K562 (cell line): ENCODE measurements around the gene PCBD1. TPM values are rescaled to one million over a fixed set of nuclear protein-coding genes. Genes with fewer than 3 reads are reported as not detected.

Source experiments
- ATAC-seq: fragments of 200-7000 bp; cut with Tn5 transposase; 3 replicates; pipeline ENCODE4 v1.9.1; 2020; ENCODE audit warnings: moderate library complexity
- BruUV-seq: library from RNA; stranded (reverse); fragments of 400-500 nt; replicated peaks from 2 replicates; lab custom pipeline; 2021; lab: Mats Ljungman, UMichigan
- CTCF ChIA-PET: fragments of 300-600 bp; formaldehyde crosslinking; extraction: SDS; loops from one replicate; lab custom pipeline; 2021; ENCODE audit warnings: low intra/inter-chr PET ratio; lab: Yijun Ruan, JAX
- POLR2A ChIA-PET: fragments of 300-600, 350-650 bp; sonication (Branson Sonifier 250); formaldehyde crosslinking; extraction: SDS; loops from one replicate; lab custom pipeline; 2021; ENCODE audit warnings: antibody characterized with exemption, inconsistent platforms; lab: Yijun Ruan, JAX
- DNase-seq, 4 experiments: peaks; one replicate each; pipeline versions ENCODE4 v3.0.0 to v3.0.0-alpha.2; 2011 to 2018; ENCODE audit warnings: low spot score in 3 of 4, mixed read lengths in 3 of 4; ENCODE audit errors: extremely low read depth in 1 of 4
- FAIRE-seq: peaks from 2 replicates; lab custom pipeline; 2011; peaks lifted over from hg19 to GRCh38; lab: Jason Lieb, UNC
- H2AFZ ChIP-seq: 2 replicates; pipeline ENCODE4 v1.6.0; 2011; ENCODE audit warnings: low read depth, low read length, control low read depth, inconsistent platforms
- H3K27ac ChIP-seq: fragments of 200-600 bp; 3 replicates; pipeline ENCODE4 v1.8.0; 2011; ENCODE audit warnings: low read depth, mild to moderate bottlenecking, control low read depth, inconsistent platforms, low read length, moderate library complexity, mixed read lengths; ENCODE audit errors: extremely low read depth
- H3K27me3 ChIP-seq, 2 experiments: fragments of 300-600 bp in 1 of 2; 2 replicates in 1 of 2; 3 replicates in 1 of 2; pipeline versions ENCODE4 v1.6.0 to v1.8.0; 2011; ENCODE audit warnings: inconsistent platforms in 2 of 2, low read length in 2 of 2, mild to moderate bottlenecking in 1 of 2, mixed read lengths in 1 of 2, moderate library complexity in 1 of 2; ENCODE audit not compliant: control insufficient read depth in 2 of 2, insufficient read depth in 2 of 2
- H3K36me3 ChIP-seq: fragments of 300-600 bp; 3 replicates; pipeline ENCODE4 v1.8.0; 2011; ENCODE audit warnings: mild to moderate bottlenecking, low read length, inconsistent platforms; ENCODE audit not compliant: control insufficient read depth, insufficient read depth
- H3K4me1 ChIP-seq, 2 experiments: fragments of 200-600 bp in 1 of 2; replicated peaks in 1 of 2; 2 replicates in 1 of 2; 3 replicates in 1 of 2; pipeline versions ENCODE4 v1.5.1 to v1.8.0; 2011; ENCODE audit warnings: inconsistent platforms in 2 of 2, low read length in 2 of 2, mild to moderate bottlenecking in 1 of 2, mixed read lengths in 1 of 2, moderate library complexity in 1 of 2; ENCODE audit not compliant: control insufficient read depth in 2 of 2, insufficient read depth in 2 of 2
- H3K4me2 ChIP-seq: 2 replicates; pipeline ENCODE4 v1.6.1; 2011; ENCODE audit warnings: low read length, control low read depth, inconsistent platforms, mixed read lengths; ENCODE audit not compliant: insufficient read depth
- H3K4me3 ChIP-seq: fragments of 200-600 bp; sonication (generic), shearing (Covaris generic); 2 replicates; pipeline ENCODE4 v1.5.1; 2016; ENCODE audit warnings: control low read depth, inconsistent platforms
- H3K79me2 ChIP-seq: fragments of 200-600 bp; 3 replicates; pipeline ENCODE4 v1.8.0; 2011; ENCODE audit warnings: low read length, inconsistent platforms; ENCODE audit not compliant: control insufficient read depth, insufficient read depth
- H3K9ac ChIP-seq, 2 experiments: 2 replicates each; pipeline versions ENCODE4 v1.6.0 to v1.6.1; 2011; ENCODE audit warnings: low read depth in 2 of 2, low read length in 2 of 2, control low read depth in 1 of 2, inconsistent platforms in 1 of 2, mild to moderate bottlenecking in 1 of 2, mixed read lengths in 1 of 2; ENCODE audit not compliant: insufficient read depth in 1 of 2
- H3K9me1 ChIP-seq: one replicate; pipeline ENCODE4 v1.6.0; 2011; ENCODE audit warnings: inconsistent platforms, mild to moderate bottlenecking, low read length, moderate library complexity; ENCODE audit not compliant: control insufficient read depth, insufficient read depth
- H3K9me3 ChIP-seq: replicated peaks from 2 replicates; pipeline ENCODE4 v1.5.1; 2011; ENCODE audit warnings: low read depth, low read length, inconsistent platforms; ENCODE audit not compliant: control insufficient read depth, insufficient read depth
- H4K20me1 ChIP-seq: replicated peaks from 2 replicates; pipeline ENCODE4 v1.6.1; 2011; ENCODE audit warnings: low read length, inconsistent platforms, mixed read lengths; ENCODE audit not compliant: control insufficient read depth, insufficient read depth
- ARNT ChIP-seq, 2 experiments: fragments of 450-650 bp; IDR thresholded peaks; 2 replicates each; pipeline ENCODE4 v1.6.1; 2016; ENCODE audit warnings: mild to moderate bottlenecking in 1 of 2
- CEBPB ChIP-seq: fragments of 450-650 bp; IDR thresholded peaks from 2 replicates; pipeline ENCODE4 v1.6.1; 2016; ENCODE audit warnings: missing genetic modification characterization, missing compliant biosample characterization
- E2F8 ChIP-seq: fragments of 450-650 bp; IDR thresholded peaks from 2 replicates; pipeline ENCODE4 v1.7.1; 2018; ENCODE audit warnings: mild to moderate bottlenecking, low read depth; ENCODE audit not compliant: partially characterized antibody
- EHMT2 ChIP-seq: fragments of 450-650 bp; IDR thresholded peaks from 2 replicates; pipeline ENCODE4 v1.6.1; 2018; ENCODE audit warnings: antibody characterized with exemption
- GATAD2A ChIP-seq: fragments of 450-650 bp; IDR thresholded peaks from 2 replicates; pipeline ENCODE4 v1.6.1; 2017
- ILF3 ChIP-seq: fragments of 450-650 bp; IDR thresholded peaks from 2 replicates; pipeline ENCODE4 v1.6.1; 2018; ENCODE audit warnings: antibody characterized with exemption, mild to moderate bottlenecking, moderate library complexity, borderline replicate concordance
- LEF1 ChIP-seq: fragments of 450-650 bp; IDR thresholded peaks from 2 replicates; pipeline ENCODE4 v1.6.1; 2016; ENCODE audit warnings: mild to moderate bottlenecking
- MEF2D ChIP-seq: conservative IDR thresholded peaks from 2 replicates; pipeline ENCODE4 v1.6.1; 2016; ENCODE audit warnings: low read depth, missing genetic modification characterization, missing compliant biosample characterization
- NFE2L1 ChIP-seq: fragments of 450-650 bp; IDR thresholded peaks from 2 replicates; pipeline ENCODE4 v1.6.1; 2016; ENCODE audit warnings: missing genetic modification characterization, low read depth, mild to moderate bottlenecking, missing compliant biosample characterization, moderate library complexity, borderline replicate concordance
- PHF21A ChIP-seq: fragments of 450-650 bp; IDR thresholded peaks from 2 replicates; pipeline ENCODE4 v1.6.1; 2017; ENCODE audit warnings: low read depth, borderline replicate concordance
- SMARCA5 ChIP-seq: fragments of 450-650 bp; IDR thresholded peaks from 2 replicates; pipeline ENCODE4 v1.6.1; 2016
- TCF7 ChIP-seq: sonication (generic); IDR thresholded peaks from 2 replicates; pipeline ENCODE4 v1.6.1; 2016; ENCODE audit warnings: antibody characterized with exemption, borderline replicate concordance
- USF1 ChIP-seq: sonication (generic); formaldehyde crosslinking; IDR thresholded peaks from 2 replicates; pipeline ENCODE4 v1.9.0; 2022; ENCODE audit warnings: mild to moderate bottlenecking, missing genetic modification reagents
- USF2 ChIP-seq: sonication (generic); formaldehyde crosslinking; IDR thresholded peaks from 2 replicates; pipeline ENCODE4 v1.5.0; 2020; ENCODE audit warnings: missing genetic modification reagents
- ZBTB1 ChIP-seq: sonication (generic); formaldehyde crosslinking; IDR thresholded peaks from 2 replicates; pipeline ENCODE4 v1.8.1; 2023; ENCODE audit warnings: missing genetic modification reagents, low read depth, mild to moderate bottlenecking, borderline replicate concordance
- ZC3H4 ChIP-seq: sonication (generic); formaldehyde crosslinking; IDR thresholded peaks from 2 replicates; pipeline ENCODE4 v1.9.0; 2021; ENCODE audit warnings: missing genetic modification reagents, borderline replicate concordance
- ZNF224 ChIP-seq: sonication (generic); formaldehyde crosslinking; IDR thresholded peaks from 2 replicates; pipeline ENCODE4 v1.8.0; 2022; ENCODE audit warnings: mild to moderate bottlenecking, missing genetic modification reagents
- WGBS: fragments of 100-300 bp; shearing (Covaris generic); methylation state at CpG from one replicate; pipeline ENCODE4 v1.1.6; 2016; ENCODE audit warnings: low coverage, mixed read lengths; ENCODE audit not compliant: insufficient coverage; ENCODE audit errors: missing lambda C conversion rate; 5-methylcytosine and 5-hydroxymethylcytosine counted together
- in situ Hi-C: fragments of 300-500 bp; cut with MboI; formaldehyde crosslinking; loops from 4 replicates; pipeline ENCODE4 v1.15.0; 2018; ENCODE audit warnings: inconsistent platforms, mixed read lengths
- intact Hi-C: fragments of 100-400 bp; cut with micrococcal nuclease; formaldehyde crosslinking; loops from 2 replicates; pipeline ENCODE4 v1.14.2; 2022
- polyA plus RNA-seq, 8 experiments: library from polyadenylated mRNA; depleted of rRNA in 4 of 8; stranded (reverse) in 5 of 8; unstranded in 3 of 8; fragments of >200 nt; fragmentation: Nextera tagmentation in 2 of 8; fragmentation: Illumina TruSeq in 1 of 8; extraction: Ambion mirVana in 2 of 8; extraction: Trizol in 1 of 8; gene quantifications; 2 replicates each; pipeline versions ENCODE4 v1.2.1 to v1.2.3, GENCODE V29; 2011 to 2014; ENCODE audit warnings: inconsistent platforms in 1 of 8, missing spikeins in 1 of 8
- total RNA-seq, 7 experiments: library from RNA; depleted of rRNA in 6 of 7; stranded (reverse); fragments of >200 nt in 6 of 7; fragmentation: Illumina TruSeq in 2 of 7; extraction: Trizol in 2 of 7; gene quantifications; 2 replicates each; pipeline versions ENCODE4 v1.2.1 to v1.2.3, GENCODE V29; 2011 to 2021; ENCODE audit warnings: low replicate concordance in 1 of 7
- TF ChIP-seq, protein P1 (sequence below): fragments of 250-450 bp; sonication (Bioruptor Pico); IDR thresholded peaks from 2 replicates; pipeline ENCODE4 v1.5.0; 2022; ENCODE audit warnings: mild to moderate bottlenecking

PCBD1 gene
- total and polyA plus RNA-seq, 9 of the 15 experiments (the other 6 are each of a cell fraction or from before 2014, with no cell fraction given): 14.6 to 109 (median 57.0) TPM

GRCh38 chr10:70936111-70936510 is 47.7 kb upstream of the PCBD1 start:
- no peak overlapping the region for H3K4me2 ChIP-seq
- intact Hi-C loops: no loop called here
- no peak overlapping the region for H3K4me3 ChIP-seq
- DNase-seq (no peak), ATAC-seq (no peak), FAIRE-seq (no peak)
- 0% methylated on average over 6 of the region's 6 CpGs for WGBS
- no peak overlapping the region for H3K9ac ChIP-seq
- H4K20me1 ChIP-seq: peaks cover 22% of the 10 kb centered on the region; the same call in 1 of the 2 replicates
- H3K4me1 ChIP-seq: no peaks in the 10 kb centered on the region
- no peak for TF ChIP-seq GATAD2A
- no peak for TF ChIP-seq SMARCA5
- no peak for TF ChIP-seq CEBPB (tag)
- TF ChIP-seq LEF1: no peak
- no peak for TF ChIP-seq ZC3H4 (CRISPR knock-in tag)
- TF ChIP-seq NFE2L1: no peak
- no peak for TF ChIP-seq USF2 (CRISPR knock-in tag)
- TF ChIP-seq MEF2D (tag): no peak
- no peak for TF ChIP-seq EHMT2
- TF ChIP-seq, protein P1, sequence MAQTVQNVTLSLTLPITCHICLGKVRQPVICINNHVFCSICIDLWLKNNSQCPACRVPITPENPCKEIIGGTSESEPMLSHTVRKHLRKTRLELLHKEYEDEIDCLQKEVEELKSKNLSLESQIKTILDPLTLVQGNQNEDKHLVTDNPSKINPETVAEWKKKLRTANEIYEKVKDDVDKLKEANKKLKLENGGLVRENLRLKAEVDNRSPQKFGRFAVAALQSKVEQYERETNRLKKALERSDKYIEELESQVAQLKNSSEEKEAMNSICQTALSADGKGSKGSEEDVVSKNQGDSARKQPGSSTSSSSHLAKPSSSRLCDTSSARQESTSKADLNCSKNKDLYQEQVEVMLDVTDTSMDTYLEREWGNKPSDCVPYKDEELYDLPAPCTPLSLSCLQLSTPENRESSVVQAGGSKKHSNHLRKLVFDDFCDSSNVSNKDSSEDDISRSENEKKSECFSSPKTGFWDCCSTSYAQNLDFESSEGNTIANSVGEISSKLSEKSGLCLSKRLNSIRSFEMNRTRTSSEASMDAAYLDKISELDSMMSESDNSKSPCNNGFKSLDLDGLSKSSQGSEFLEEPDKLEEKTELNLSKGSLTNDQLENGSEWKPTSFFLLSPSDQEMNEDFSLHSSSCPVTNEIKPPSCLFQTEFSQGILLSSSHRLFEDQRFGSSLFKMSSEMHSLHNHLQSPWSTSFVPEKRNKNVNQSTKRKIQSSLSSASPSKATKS: no peak
- TF ChIP-seq PHF21A: no peak
- TF ChIP-seq ZNF224: no peak
- no peak for TF ChIP-seq ZBTB1
- TF ChIP-seq ILF3: no peak
- TF ChIP-seq E2F8: no peak
- no peak for TF ChIP-seq ARNT (IDR thresholded peaks at IDR 0.05)
- TF ChIP-seq TCF7: no peak
- TF ChIP-seq USF1 (CRISPR knock-in tag): no peak
- peaks cover 45 to 98% of the 10 kb centered on the region in 2 experiments for H3K27me3 ChIP-seq
- in situ Hi-C loops: no loop called here
- CTCF ChIA-PET: no interaction called here
- H3K9me3 ChIP-seq: no peaks in the 10 kb centered on the region
- POLR2A ChIA-PET: interaction anchor here (0.6 kb wide), 2 partner anchors 10 to 176 kb away, joined by 3 to 4 read pairs; no protein-coding TSS in a partner anchor
- no peak overlapping the region for H2AFZ ChIP-seq
- H3K79me2 ChIP-seq: no peaks in the 10 kb centered on the region
- no peak overlapping the region for H3K27ac ChIP-seq
- no peaks in the 10 kb centered on the region for H3K36me3 ChIP-seq
- BruUV-seq: no TSS peak
- peaks cover 3% of the 10 kb centered on the region for H3K9me1 ChIP-seq
